GM12801 (cell line): ENCODE measurements around the gene TRPC1.

Source experiments
- TF ChIP-seq, protein P1 (sequence below): IDR thresholded peaks from one replicate; pipeline ENCODE4 v1.5.1; 2011; ENCODE audit warnings: control low read depth; ENCODE audit not compliant: insufficient read length; ENCODE audit errors: extremely low read depth

The TRPC1 gene

DNA sequence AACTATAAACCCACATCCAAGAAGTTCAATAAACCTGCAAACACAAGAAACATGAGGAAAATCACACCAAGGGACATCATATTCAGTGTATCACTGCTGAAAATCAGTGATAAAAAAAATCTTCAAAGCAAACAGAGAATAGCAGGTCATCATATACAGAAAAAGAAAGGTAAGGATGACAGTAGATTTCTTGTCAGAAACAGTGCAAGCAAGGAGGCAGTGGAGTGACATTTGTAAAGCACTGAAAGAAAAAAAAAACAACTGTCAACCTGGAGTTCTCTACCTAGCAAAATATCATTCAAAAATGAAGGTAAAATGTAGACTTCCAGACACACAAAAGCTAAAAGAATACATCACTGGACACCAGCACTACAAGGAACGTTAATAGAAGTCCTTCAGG is 71.5 kb downstream of the TRPC1 start:
- TF ChIP-seq, protein P1, sequence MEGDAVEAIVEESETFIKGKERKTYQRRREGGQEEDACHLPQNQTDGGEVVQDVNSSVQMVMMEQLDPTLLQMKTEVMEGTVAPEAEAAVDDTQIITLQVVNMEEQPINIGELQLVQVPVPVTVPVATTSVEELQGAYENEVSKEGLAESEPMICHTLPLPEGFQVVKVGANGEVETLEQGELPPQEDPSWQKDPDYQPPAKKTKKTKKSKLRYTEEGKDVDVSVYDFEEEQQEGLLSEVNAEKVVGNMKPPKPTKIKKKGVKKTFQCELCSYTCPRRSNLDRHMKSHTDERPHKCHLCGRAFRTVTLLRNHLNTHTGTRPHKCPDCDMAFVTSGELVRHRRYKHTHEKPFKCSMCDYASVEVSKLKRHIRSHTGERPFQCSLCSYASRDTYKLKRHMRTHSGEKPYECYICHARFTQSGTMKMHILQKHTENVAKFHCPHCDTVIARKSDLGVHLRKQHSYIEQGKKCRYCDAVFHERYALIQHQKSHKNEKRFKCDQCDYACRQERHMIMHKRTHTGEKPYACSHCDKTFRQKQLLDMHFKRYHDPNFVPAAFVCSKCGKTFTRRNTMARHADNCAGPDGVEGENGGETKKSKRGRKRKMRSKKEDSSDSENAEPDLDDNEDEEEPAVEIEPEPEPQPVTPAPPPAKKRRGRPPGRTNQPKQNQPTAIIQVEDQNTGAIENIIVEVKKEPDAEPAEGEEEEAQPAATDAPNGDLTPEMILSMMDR: no peak

DNA sequence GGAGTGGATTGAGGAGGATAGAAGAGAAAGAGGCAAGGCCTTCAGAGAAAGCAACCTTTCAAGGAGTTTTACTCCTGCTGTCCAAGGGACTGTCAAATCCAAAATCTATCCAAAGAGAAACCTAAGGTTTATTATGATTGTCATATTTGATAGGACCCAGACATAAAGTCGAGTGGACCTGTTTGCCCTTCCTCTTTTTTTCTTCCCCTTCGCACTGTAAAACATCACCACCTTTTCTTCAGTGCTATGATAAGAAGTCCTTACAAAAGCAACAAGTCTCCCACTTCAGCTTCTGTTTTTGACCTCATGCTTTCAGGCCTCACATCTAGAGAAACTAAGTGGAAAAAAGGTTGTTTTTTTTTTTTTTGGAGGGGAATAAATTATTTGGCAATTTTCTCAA is 73.0 kb downstream of the TRPC1 start:
- TF ChIP-seq, protein P1: no peak

DNA sequence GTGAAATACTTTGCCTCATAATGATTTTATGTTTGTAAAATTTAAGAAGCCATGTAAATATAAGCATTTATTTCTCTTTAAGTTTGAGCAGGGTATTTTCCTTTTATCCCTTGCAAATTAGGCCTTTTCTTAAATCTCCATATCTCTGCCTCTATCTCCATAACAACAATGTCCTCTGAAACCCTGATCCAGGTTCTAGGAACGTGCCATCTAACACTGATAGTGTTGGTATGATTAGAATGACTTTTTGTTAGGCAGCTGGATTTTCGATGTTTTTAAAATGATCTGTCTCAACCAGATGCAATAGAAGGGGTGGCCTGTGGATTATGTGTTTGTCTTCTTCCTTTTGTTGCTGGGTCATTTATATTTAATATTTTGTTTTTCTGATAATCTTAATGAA is 77.9 kb downstream of the TRPC1 start:
- TF ChIP-seq, protein P1: no peak

DNA sequence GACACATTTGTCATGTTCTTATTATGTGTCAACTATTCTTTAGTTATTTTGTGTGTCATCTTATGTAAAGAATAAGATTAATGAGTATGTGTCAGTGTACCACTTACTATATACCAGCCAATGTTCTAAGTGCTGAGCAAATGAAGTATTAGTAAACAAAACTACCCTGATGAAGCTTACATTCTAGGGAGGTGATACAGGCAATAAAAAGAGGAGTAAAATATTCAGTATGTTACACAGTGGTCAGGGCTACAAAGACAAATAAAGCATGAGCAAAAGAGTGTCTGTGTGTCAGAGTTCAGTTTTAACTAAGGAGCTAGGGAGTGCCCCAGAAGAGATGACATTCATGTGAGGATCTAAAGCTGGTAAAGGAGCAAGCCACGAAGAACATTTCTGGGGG is 79.1 kb downstream of the TRPC1 start:
- TF ChIP-seq, protein P1: no peak

DNA sequence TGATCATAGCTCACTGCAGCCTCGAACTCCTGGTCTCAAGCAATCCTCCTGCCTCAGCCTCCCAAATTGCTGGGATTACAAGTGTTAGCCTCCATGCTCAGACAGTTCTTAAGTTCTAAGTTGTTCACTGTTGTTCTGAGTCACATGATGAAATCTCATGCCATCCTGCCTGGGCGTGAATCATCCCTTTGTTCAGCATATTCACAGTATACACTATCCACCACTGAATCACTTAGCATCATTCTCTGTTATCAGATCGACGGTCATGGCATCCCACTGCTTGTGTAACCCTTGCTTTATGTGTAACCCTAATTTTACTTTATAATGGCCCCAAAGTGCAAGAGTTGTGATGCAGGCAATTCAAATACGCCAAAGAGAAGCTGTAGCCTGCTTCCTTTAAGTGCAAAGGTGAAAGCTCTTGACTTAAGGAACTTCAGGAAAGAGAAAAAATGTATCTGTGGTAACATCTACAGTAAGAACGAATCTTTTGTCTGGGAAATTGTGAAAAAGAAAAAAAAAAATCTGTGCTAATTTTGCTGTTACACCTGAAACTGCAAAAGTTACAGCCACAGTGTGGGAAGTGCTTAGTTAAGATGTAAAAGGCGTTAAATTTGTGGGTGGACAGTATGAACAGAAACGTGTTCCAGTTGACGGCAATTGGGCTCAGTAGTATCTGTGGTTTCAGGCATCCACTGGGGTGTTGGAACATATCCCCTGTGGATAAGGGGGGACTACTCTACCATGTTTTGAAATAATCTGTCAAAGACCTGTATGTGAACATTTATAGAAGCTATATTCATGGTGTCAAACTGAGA is 84.5 kb downstream of the TRPC1 start:
- TF ChIP-seq, protein P1: no peak

DNA sequence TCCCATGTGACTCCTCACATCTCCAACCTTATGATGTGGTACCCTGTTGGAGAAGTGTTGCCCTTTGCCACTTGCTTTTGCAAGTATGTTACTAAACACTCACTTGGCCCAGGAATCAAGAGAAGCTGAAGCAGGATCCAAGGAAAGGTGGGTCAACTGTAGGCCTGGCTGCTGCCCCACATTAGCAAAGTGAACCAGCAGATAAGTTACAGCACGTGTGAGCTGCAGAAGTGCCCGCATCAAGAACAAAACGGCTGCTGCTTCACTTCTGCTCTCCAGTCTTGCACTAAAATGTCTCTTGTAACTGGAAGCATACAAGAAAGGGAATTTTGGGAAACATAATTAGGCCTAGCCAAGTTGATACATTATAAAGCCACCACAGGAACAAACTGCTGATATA is 85.4 kb downstream of the TRPC1 start:
- TF ChIP-seq, protein P1: no peak

DNA sequence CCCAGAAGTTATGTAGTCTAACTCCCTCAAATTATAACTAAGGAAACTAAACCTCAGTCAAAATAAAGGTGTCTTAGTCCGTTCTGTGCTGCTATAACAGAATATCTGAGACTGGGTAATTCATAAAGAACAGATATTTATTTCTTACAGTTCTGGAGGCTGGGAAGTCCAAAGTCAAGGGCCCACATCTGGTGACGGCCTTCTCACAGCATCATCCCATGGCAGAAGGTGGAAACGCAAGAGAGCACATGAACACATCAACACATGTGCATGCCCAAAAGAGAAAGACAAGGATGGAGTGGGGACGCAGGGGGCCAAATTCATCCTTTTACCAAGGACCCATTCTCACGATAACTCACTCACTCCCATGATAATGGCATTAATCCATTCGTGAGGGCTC is 92.0 kb downstream of the TRPC1 start:
- TF ChIP-seq, protein P1: no peak
